Activated CD8-positive, alpha-beta memory T cell treated with anti-CD3 and anti-CD28 coated beads, Interleukin-2, amount 50 U/mL, for 24 hours (primary cell): ENCODE data around the gene HAO2.
"Not testable (repeated sequence)": the region's sequence is repeated elsewhere in the genome, so short reads cannot be mapped to it uniquely, and the experiment has no call there.

Experiments used
- DNase-seq: peaks from one replicate; pipeline ENCODE4 v3.0.0-alpha.2; 2020; ENCODE audit errors: extremely low read depth

Gene HAO2

GRCh38 chr1:119345398-119345797, 23.2 kb upstream of the HAO2 start:
- no peak for DNase-seq

- no peak for DNase-seq
Measured at GRCh38 chr1:119347858-119348257, 20.7 kb upstream of the HAO2 start.

GRCh38 chr1:119348941-119349340, 19.6 kb upstream of the HAO2 start:
- DNase-seq: no peak

GRCh38 chr1:119350866-119351265, 17.7 kb upstream of the HAO2 start:
- not testable (repeated sequence) for DNase-seq

- no peak for DNase-seq
Measured at GRCh38 chr1:119351997-119352396, 16.6 kb upstream of the HAO2 start.

- DNase-seq: no peak
Measured at GRCh38 chr1:119353836-119354235, 14.7 kb upstream of the HAO2 start.

- DNase-seq: no peak
Measured at GRCh38 chr1:119358636-119359035, 9.9 kb upstream of the HAO2 start.

- no peak for DNase-seq
Measured at GRCh38 chr1:119359730-119360129, 8.9 kb upstream of the HAO2 start.

GRCh38 chr1:119361205-119361604, 7.4 kb upstream of the HAO2 start:
- no peak for DNase-seq

GRCh38 chr1:119361620-119362344, 6.8 kb upstream of the HAO2 start:
- DNase-seq: no peak

- DNase-seq: no peak
Measured at GRCh38 chr1:119363162-119363561, 5.4 kb upstream of the HAO2 start.

- no peak for DNase-seq
Measured at GRCh38 chr1:119364640-119365039, 3.9 kb upstream of the HAO2 start.

GRCh38 chr1:119366424-119366823, 2.2 kb upstream of the HAO2 start:
- no peak for DNase-seq

GRCh38 chr1:119367432-119368124, 1.0 kb upstream of the HAO2 start:
- DNase-seq: no peak

GRCh38 chr1:119370748-119371147, 2.2 kb downstream of the HAO2 start:
- DNase-seq: no peak

GRCh38 chr1:119371815-119372214, 3.2 kb downstream of the HAO2 start:
- no peak for DNase-seq

- DNase-seq: no peak
Measured at GRCh38 chr1:119372503-119373086, 4.0 kb downstream of the HAO2 start.

GRCh38 chr1:119373465-119373864, 4.9 kb downstream of the HAO2 start:
- DNase-seq: no peak

- no peak for DNase-seq
Measured at GRCh38 chr1:119374208-119374874, 5.8 kb downstream of the HAO2 start.

- no peak for DNase-seq
Measured at GRCh38 chr1:119375366-119375765, 6.8 kb downstream of the HAO2 start.

- no peak for DNase-seq
Measured at GRCh38 chr1:119376594-119376993, 8.0 kb downstream of the HAO2 start.

- not testable (repeated sequence) for DNase-seq
Measured at GRCh38 chr1:119377594-119377993, 9.0 kb downstream of the HAO2 start.

GRCh38 chr1:119379117-119379516, 10.5 kb downstream of the HAO2 start:
- DNase-seq: no peak
